Mucosa of descending colon (tissue), 3 donors: Measurements from ENCODE around the gene SUFU. TPM values are rescaled to one million over a fixed set of nuclear protein-coding genes. Genes with fewer than 3 reads are reported as not detected.

ENCODE experiments used
- ATAC-seq: fragments of 200-7000 bp; cut with Tn5 transposase; one replicate; pipeline ENCODE4 v1.9.1; 2020; ENCODE audit warnings: mild to moderate bottlenecking, moderate library complexity
- DNase-seq, 3 donors: peaks; one replicate each; pipeline ENCODE4 v3.0.0-alpha.2; 2020
- H3K36me3 ChIP-seq: fragments of 200-600 bp; one replicate; pipeline ENCODE4 v1.8.0; 2021; ENCODE audit warnings: low read depth, mild to moderate bottlenecking
- H3K4me1 ChIP-seq: fragments of 200-600 bp; one replicate; pipeline ENCODE4 v1.8.0; 2021; ENCODE audit warnings: low read depth, mild to moderate bottlenecking
- H3K4me3 ChIP-seq: fragments of 200-600 bp; one replicate; pipeline ENCODE4 v1.8.0; 2021; ENCODE audit warnings: mild to moderate bottlenecking
- H3K9me3 ChIP-seq: fragments of 200-600 bp; one replicate; pipeline ENCODE4 v1.8.0; 2021; ENCODE audit warnings: mild to moderate bottlenecking
- CTCF ChIP-seq: fragments of 200-600 bp; IDR thresholded peaks from one replicate; pipeline ENCODE4 v1.8.0; 2022; ENCODE audit warnings: antibody characterized with exemption, mild to moderate bottlenecking
- intact Hi-C, 2 donors: fragments of 100-400 bp; cut with DNase I in 1 of 2; cut with micrococcal nuclease in 1 of 2; formaldehyde crosslinking; loops; one replicate each; pipeline versions ENCODE4 v1.11.0 to v1.11.1; 2022; cut with DNase I, micrococcal nuclease
- total RNA-seq, 3 donors: library from RNA; stranded (reverse); fragmentation: NEBNext Ultra II Directional in 2 of 3; extraction: Animal tissue kit (Norgen Biotek cat#: 25700) in 2 of 3; gene quantifications; one replicate each; pipeline versions ENCODE4 v1.2.1 to v1.2.4, GENCODE V29; 2021 to 2023
- donor health status: DM: no; HTN: no; CAD: no; lungs with moderate emphysema.
- donor health status: DM: no; HTN: no; CAD: no.
- donor health status: DM: no; HTN: yes; CAD: no.

Gene SUFU
- total RNA-seq, 3 donors from 2014 or later, result 9.0 to 13.9 (median 9.5) TPM

- Histone ChIP-seq H3K4me1 (no peaks in the 10 kb centered on the region), H3K9me3 (no peaks in the 10 kb centered on the region), H3K4me3 (no peak overlapping the region), H3K36me3 (peaks cover 3% of the 10 kb centered on the region)
- no peak for TF ChIP-seq CTCF
- DNase-seq, result no peak
- intact Hi-C loops, result no loop called here
- ATAC-seq, result no peak
Observed at GRCh38 chr10:102601639-102602038, 97.9 kb downstream of the SUFU start.

DNA sequence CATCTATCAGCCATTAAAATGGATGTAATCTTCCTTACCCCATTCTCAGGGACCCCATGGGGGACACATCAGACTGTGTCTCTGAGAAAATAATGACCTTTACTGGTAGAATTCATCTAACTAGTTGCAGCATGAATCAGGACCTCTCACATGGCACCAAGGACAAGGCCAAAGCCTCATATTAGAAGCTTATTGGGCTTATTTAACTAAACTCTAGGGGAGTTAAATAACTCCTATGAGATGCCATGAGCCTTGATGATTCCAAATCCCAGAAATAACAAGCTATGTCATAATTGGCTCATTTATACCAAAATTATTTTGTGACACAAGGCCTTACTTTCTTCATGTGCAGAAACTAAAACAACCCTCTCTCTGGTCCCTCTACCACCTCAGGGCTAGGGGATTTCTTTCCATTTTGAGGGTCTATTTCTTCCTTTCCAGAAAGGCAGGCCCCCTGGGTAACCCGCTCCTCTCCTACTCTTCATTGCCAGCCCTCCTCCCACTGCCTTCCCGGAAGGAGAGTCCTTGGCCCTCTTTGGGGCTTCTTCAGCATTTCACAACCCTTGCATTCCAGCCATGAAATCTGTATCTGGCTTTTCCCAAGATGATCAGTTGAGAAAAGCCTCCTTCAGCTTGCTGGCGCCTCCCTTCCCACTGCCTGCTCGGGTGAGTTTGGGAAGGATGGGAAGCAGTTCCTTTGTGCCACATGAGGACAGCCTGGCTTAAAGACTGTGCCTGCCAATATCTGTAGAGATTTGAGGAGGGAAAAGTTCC lies 98.7 kb downstream of the SUFU start:
- Histone ChIP-seq H3K4me1 (no peaks in the 10 kb centered on the region), H3K9me3 (no peaks in the 10 kb centered on the region), H3K4me3 (no peak overlapping the region), H3K36me3 (peaks cover under 1% of the 10 kb centered on the region)
- ATAC-seq, result peak; percentile 15
- intact Hi-C loops, result no loop called here
- TF ChIP-seq CTCF, result no peak
- DNase-seq, result no peak

- no peaks in the 10 kb centered on the region for H3K36me3 ChIP-seq
- H3K4me1 ChIP-seq, result no peaks in the 10 kb centered on the region
- no peak overlapping the region for H3K4me3 ChIP-seq
- ATAC-seq (no peak), DNase-seq (no peak)
- no peaks in the 10 kb centered on the region for H3K9me3 ChIP-seq
- no peak for TF ChIP-seq CTCF
- intact Hi-C loops, result no loop called here
Observed at GRCh38 chr10:102603946-102604345, 100.2 kb downstream of the SUFU start.

DNA sequence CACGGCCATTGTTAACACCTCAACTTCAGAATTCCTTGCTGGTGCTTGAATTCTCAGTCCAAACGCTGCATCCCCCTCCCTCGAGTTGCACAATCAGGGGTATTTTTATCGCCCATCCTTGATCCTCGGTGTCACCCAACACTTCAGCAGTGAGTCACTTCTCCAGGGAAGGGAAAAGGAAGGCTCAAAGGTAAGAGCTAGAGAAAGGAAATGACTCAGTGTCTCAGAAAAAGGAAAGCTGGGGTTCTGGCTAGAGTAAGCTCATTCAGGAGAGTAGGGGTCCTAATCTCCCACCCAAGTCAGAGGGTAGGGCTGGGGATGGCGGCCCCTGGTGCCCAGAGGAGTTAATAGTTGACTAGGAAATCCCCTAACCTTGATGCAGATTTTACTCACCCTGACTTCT lies 100.7 kb downstream of the SUFU start:
- no peaks in the 10 kb centered on the region for H3K9me3 ChIP-seq
- DNase-seq, result no peak
- no peak for TF ChIP-seq CTCF
- ATAC-seq, result peak; percentile 34
- H3K4me3 ChIP-seq, result no peak overlapping the region
- H3K36me3 ChIP-seq, result no peaks in the 10 kb centered on the region
- H3K4me1 ChIP-seq, result no peaks in the 10 kb centered on the region
- intact Hi-C loops, result no loop called here

- ATAC-seq (no peak), DNase-seq (no peak)
- TF ChIP-seq CTCF, result no peak
- H3K4me3 ChIP-seq, result no peak overlapping the region
- intact Hi-C loops, result no loop called here
- no peaks in the 10 kb centered on the region for H3K9me3 ChIP-seq
- no peaks in the 10 kb centered on the region for H3K36me3 ChIP-seq
- no peaks in the 10 kb centered on the region for H3K4me1 ChIP-seq
Observed at GRCh38 chr10:102605712-102606111, 101.9 kb downstream of the SUFU start.

GRCh38 chr10:102608487-102608886 lies 104.7 kb downstream of the SUFU start:
- no peaks in the 10 kb centered on the region for H3K36me3 ChIP-seq
- no peak for DNase-seq
- no peaks in the 10 kb centered on the region for H3K4me1 ChIP-seq
- no peak for TF ChIP-seq CTCF
- H3K4me3 ChIP-seq, result no peak overlapping the region
- intact Hi-C loops, result no loop called here
- H3K9me3 ChIP-seq, result no peaks in the 10 kb centered on the region
- no peak for ATAC-seq
